GM21515 (cell line): ENCODE results near the gene CDH5.

Source experiments
- ATAC-seq: cut with Tn5 transposase; IDR thresholded peaks from one replicate; pipeline ENCODE4 v1.9.1; 2021; ENCODE audit not compliant: unreplicated experiment

The CDH5 gene

GRCh38 chr16:66352304-66352703 is 14.2 kb upstream of the CDH5 start:
- ATAC-seq: no peak

- ATAC-seq: no peak
Observed at GRCh38 chr16:66353055-66353454, 13.4 kb upstream of the CDH5 start.

DNA sequence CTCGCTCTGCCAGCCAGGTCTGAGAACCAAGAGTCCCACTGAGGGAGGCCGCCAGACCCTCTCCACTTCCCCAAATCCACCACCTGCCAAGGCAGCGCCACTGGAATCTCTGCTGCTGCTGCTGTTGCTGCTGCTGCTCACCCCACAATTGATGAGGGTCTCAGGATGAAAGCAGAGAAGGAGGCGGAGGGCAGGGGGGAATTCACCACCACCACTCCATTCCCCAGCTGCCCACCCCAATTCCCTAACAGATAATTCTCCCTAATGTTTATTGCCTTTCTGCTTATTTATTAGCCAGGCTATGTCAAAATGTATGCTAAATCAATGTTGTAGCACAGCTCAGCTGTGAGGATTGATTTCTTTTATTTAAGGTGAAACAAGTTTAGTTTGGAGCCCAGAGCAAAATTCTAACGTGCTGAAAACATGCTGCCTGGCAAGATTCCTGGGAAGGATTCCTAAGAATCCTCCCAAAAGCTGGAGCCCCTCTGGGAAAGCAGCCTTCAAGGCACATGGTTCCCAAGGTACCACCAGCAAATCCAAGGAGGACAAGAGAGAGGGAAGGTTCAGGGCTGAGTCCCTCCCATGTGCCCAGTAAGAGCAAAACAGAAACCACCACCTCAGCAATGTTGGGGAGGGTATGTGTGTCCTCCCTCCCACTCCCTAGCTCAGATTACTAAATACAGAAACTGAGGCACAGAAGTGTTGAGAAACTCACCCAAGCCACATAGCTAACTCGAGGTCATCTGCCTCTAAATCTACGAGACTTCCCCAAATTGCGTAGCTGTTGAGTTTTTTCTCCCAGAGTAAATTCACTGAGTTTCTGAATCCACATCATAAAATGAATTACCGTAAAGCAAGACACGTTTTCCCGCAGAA is 12.2 kb upstream of the CDH5 start:
- no peak for ATAC-seq

- no peak for ATAC-seq
Observed at GRCh38 chr16:66355526-66355925, 11.0 kb upstream of the CDH5 start.

DNA sequence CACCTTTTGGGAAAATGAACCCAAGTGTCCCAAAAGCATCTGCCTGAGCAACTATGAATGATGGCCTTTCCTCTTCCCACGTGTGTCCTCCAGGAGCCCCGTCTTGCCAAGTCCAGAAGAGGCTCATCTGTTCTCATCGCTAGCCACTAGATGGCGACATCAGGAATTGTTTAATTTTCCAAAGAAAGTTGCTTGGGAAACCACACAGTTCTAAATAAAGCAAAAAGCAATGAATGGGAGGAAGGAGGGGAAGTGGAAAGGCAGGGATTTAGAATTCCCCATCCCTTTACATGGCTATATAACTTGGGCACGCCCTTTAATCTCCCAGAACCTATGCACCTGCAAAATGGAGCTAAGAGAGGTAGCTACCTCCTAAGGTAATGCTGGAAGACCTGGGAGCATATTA is 9.0 kb upstream of the CDH5 start:
- ATAC-seq: no peak

- ATAC-seq: no peak
Observed at GRCh38 chr16:66358231-66358630, 8.3 kb upstream of the CDH5 start.

DNA sequence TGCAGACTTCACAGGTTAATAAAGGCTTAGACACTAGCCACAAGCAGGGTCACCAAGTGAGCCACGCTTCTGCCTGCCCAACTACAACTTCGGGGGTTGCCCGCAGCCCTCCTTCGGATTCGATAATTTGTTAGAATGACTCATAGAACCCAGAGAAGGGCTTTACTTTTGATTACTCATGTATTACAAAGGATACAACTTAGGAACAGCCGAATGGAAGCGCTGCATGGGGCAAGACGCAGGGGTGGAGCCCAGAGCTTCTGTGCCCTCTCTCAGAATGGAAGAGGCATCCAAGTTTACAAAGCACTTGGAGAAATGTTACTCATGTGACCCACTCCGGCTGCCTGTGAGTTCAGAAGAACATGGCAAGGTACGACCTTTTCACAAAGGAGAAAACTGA is 7.5 kb upstream of the CDH5 start:
- no peak for ATAC-seq

DNA sequence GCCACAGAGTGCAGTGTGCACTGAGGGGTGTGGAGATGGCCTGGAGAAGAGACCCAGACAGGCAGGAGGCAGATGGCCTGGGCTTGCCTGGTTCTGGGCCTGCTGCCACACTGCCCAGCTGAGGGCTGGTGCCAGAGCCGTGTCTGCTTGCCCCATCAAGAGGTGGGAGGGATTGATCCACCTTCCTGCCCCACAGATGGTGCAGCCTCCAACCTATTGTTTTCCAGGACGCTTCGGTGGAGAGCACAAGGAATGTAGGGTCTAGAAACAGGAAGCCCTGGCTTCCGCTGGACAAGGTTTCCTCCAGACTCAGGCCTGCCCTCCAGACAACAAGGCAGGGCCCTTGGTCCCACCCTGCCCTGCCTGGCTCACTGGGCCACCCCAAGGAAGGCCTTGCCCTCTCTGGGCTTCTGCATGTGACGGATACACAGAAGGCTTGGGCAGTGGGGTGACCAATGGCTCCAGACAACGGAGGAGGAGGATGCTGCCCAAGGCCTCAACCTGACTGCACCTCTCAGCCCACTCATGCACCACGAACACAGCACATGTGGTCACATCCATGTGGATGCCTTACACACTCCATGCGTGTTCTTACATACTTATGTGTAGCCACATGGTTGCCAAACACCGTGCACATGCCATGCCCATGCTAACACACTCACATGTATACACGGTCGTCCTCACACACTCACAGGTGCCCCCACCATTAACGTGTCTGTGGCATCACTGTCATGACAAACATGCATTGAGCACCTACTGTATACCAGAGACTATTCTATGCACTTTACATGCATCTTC is 6.5 kb upstream of the CDH5 start:
- no peak for ATAC-seq

DNA sequence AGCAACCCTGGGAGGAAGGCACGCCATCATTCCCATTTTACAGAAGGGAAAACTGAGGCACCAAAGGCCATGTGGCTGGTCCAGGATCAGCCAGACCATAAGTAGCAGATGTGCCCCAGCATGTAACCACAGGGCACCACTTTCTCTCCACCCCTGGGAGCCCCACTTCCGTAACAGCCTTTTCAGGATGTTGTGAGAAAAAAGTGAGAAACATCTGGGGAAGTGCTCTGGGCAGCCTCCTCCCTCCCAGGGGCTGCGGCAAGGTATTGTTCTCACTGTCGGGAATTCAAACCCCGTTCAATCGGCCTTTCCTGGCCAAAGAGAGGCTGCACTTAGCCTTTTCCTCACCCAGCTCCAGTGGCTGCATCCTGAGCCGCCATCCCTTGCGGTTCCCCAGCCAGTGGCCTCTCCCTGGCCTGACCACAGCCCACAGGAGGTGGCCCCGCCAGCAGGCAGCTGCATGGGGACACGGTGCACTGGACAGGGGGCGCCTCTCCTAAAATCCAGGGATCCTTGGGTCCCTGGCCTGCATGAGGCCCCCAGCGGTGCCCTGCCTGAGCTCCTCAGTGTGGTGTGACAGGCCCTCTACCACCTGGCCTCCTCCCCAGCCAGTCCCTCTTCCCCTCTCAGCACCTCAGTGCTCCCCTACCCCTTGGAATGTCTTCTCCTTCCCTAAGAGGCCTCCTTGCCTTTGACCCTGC is 5.7 kb upstream of the CDH5 start:
- no peak for ATAC-seq

- ATAC-seq: no peak
Observed at GRCh38 chr16:66361604-66362135, 4.8 kb upstream of the CDH5 start.

DNA sequence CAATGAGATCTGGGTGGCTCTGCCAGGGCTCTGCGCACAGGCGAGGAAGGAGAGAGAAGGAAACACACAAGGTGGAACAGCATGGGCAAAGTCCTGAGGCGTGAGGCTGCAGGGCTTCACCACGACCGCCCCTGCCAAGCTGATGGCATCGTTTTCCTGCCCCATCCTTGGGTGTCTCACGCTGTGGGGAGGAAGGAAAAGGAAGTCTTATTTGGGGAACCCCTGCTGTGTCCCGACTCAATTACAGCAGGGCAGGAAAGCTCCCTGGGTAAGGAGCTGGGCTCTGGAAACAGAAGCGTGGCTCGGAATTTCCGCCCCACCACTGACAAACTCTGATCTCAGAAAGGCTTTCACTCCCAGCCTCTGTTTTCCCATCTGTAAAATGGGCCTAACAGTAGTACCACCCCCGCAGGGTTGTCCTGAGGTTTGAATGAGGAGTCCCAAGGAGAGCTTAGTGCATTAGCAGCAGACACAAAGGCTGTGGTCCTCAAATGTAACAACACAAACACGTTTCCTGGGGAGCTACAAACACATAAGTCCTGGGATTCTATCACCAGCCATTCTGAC is 3.2 kb upstream of the CDH5 start:
- ATAC-seq: no peak

DNA sequence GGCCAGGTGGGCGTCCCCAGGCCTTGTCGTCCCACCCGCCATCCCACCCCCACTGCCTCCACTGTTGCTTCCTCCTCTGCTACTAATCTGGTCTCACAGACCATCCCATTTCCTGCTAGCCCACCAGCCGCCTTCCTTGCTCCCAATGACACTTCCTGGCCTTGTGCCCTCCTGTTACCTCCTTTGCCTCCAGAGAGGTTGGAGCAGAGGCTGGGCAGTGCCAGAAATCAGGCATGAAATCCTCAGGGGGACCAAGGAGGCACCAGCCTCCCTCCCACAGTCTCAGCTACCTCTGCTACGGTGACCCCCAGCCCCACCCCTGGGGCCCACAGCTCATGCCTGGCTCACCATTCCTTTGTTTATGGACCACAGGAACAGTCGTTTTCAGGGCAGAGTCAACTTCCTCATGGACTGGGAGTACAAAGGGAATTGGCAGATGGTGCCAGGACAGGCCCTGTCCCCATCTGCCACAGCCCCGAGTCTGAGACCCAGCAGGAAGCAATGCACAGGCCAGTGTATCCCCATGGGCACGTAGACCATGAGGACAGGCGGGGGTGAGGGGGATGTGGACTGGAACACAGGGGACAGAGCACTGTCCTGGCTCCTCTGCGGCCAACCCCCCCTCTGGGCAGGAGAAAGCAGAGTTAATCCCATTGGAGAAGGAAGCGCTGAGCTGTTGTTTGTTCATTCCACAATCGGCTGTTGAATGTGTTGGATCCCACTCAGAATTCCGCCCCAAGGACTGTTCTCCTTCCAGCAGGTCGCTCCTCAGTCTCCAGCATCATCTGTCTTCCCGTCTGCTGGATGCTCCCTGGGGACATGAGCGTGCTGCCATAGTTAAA is 2.2 kb upstream of the CDH5 start:
- ATAC-seq: no peak

- ATAC-seq: no peak
Observed at GRCh38 chr16:66364959-66365306, 1.6 kb upstream of the CDH5 start.

GRCh38 chr16:66365651-66366050 is 840 bp upstream of the CDH5 start:
- ATAC-seq: no peak

DNA sequence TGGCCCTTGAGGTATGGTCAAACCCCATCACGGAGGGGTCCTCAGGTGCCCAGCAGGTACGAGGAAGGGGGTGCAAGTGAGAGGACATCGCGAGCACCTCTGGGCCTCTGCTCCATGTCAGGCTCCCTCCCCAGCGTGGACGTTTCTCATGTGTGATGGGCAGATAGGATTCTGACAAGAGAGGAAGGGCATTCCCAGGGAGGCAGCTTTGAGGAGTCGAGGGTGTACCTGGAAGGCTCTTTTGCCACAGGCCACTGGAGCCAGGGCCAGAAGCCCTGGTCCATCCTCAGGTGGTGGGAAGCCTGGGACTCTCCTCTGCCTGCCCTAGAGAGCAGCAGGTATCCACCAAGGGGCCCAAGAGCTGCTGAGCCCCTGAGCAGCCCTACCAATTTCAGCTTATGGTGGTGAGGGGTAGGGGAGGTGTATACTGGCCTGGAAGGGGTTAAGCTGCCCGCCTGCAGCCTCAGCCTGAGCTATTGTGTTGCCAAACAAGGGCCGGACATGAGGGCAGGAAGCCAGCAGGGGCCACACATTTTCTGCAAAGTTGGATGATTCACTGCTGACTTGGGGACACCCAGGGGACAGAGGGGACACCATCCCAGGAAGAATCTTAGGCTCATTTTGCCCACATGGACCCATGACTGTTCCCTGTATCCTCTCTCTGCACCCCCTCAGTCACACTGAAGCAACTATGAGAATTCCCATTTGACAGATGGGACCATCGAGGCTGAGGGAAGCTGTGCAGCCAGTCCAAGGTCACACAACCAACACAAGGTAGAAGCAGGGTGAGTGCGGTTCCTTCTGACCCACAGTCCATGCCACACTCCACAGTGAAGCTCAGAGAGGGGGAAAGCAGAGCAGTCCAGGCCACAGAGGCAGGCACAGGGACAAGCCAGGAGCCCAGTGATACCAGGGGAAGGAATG is 1.7 kb downstream of the CDH5 start:
- ATAC-seq: no peak

GRCh38 chr16:66369055-66369592 is 2.6 kb downstream of the CDH5 start:
- ATAC-seq: peak; percentile 51

- ATAC-seq: no peak
Observed at GRCh38 chr16:66370786-66371684, 4.5 kb downstream of the CDH5 start.
